Adrenal gland (tissue), 12 donors: ENCODE results near the gene INPP4B. TPM values are rescaled to one million over a fixed set of nuclear protein-coding genes. Genes with fewer than 3 reads are reported as not detected.
A peak's percentile ranks its signal among the peaks of the same experiment; 100 is the strongest.

Experiments
- DNase-seq, 7 donors: peaks; one replicate each; pipeline ENCODE4 v3.0.0-alpha.2; 2019 to 2020
- H3K27ac ChIP-seq, 5 donors: fragments of 200-600 bp; sonication (generic) in 4 of 5; 1 replicate in 3 of 5; 2 replicates in 2 of 5; pipeline versions ENCODE4 v1.5.1 to v1.8.0; 2016 to 2020; ENCODE audit warnings: mild to moderate bottlenecking in 1 of 5
- H3K27me3 ChIP-seq: fragments of 200-600 bp; 2 replicates; pipeline ENCODE4 v1.8.0; 2021
- H3K36me3 ChIP-seq, 2 donors: fragments of 200-600 bp; replicated peaks in 1 of 2; 1 replicate in 1 of 2; 2 replicates in 1 of 2; pipeline versions ENCODE4 v1.5.1 to v1.8.0; 2018 to 2022
- H3K4me1 ChIP-seq, 2 donors: fragments of 200-600 bp; replicated peaks in 1 of 2; 1 replicate in 1 of 2; 2 replicates in 1 of 2; pipeline versions ENCODE4 v1.5.1 to v1.8.0; 2018 to 2021
- H3K4me3 ChIP-seq, 4 donors: fragments of 200-600 bp; sonication (generic) in 3 of 4; one replicate each; pipeline ENCODE4 v1.5.1; 2016 to 2018
- H3K9me3 ChIP-seq, 3 donors: fragments of 200-600 bp; sonication (generic) in 1 of 3; replicated peaks in 1 of 3; 1 replicate in 2 of 3; 2 replicates in 1 of 3; pipeline versions ENCODE4 v1.5.1 to v1.8.0; 2016 to 2021
- POLR2A ChIP-seq, 2 donors: fragments of 450-650 bp; IDR thresholded peaks; one replicate each; pipeline ENCODE4 v1.6.1; 2017; ENCODE audit warnings: antibody characterized with exemption in 2 of 2, mild to moderate bottlenecking in 2 of 2, moderate library complexity in 1 of 2
- WGBS, 4 donors: extraction: QIAGEN DNeasy Blood & Tissue Kit in 2 of 4; methylation state at CpG; one replicate each; pipeline versions ENCODE4 v1.1.5 to v1.1.7; 2013 to 2017; 5-methylcytosine and 5-hydroxymethylcytosine counted together
- intact Hi-C, 2 donors: fragments of 100-400 bp; cut with DNase I; formaldehyde crosslinking; loops; one replicate each; pipeline versions ENCODE4 v1.14.1 to v1.15.0; 2022 to 2023
- polyA plus RNA-seq, 3 donors: library from polyadenylated mRNA; stranded (reverse); fragments of 200-250 nt in 2 of 3; fragments of 350-450 nt in 1 of 3; fragmentation: Illumina TruSeq in 1 of 3; extraction: RNeasy Lipid Tissue Mini Kit (QIAGEN cat#74804) in 1 of 3; gene quantifications; one replicate each; pipeline ENCODE4 v1.2.3, GENCODE V29; 2013 to 2014
- total RNA-seq, 9 donors: library from RNA; depleted of rRNA in 4 of 9; stranded (reverse); fragments of >200 nt in 4 of 9; fragments of 120-200 nt in 1 of 9; fragmentation: NEBNext Ultra II Directional in 1 of 9; extraction: Animal tissue kit (Norgen Biotek cat#: 25700) in 1 of 9; gene quantifications; one replicate each; pipeline versions ENCODE4 v1.1.0 to v1.2.4, GENCODE V29; 2013 to 2023
- TF ChIP-seq, protein P1 (sequence below), 6 experiments: fragments of 450-650 bp in 4 of 6; fragments of 200-600 bp in 2 of 6; sonication (generic) in 1 of 6; IDR thresholded peaks; 1 replicate in 5 of 6; 2 replicates in 1 of 6; pipeline versions ENCODE4 v1.5.1 to v1.8.0; 2016 to 2021; ENCODE audit warnings: antibody characterized with exemption in 6 of 6, mild to moderate bottlenecking in 2 of 6, moderate library complexity in 1 of 6
- donor health status: healthy with polysubstance abuse.
- donor health status: Bipolar disorder and iron deficiency.
- donor health status: DM: yes; HTN: yes; CAD: no.
- donor health status: DM: no; HTN: no; CAD: no.
- donor health status: DM: no; HTN: no; CAD: no.
- donor health status: DM: yes; HTN: yes; CAD: no.

INPP4B gene
- total and polyA plus RNA-seq, 12 donors: 2.2 to 21.6 (median 11.8) TPM

DNA sequence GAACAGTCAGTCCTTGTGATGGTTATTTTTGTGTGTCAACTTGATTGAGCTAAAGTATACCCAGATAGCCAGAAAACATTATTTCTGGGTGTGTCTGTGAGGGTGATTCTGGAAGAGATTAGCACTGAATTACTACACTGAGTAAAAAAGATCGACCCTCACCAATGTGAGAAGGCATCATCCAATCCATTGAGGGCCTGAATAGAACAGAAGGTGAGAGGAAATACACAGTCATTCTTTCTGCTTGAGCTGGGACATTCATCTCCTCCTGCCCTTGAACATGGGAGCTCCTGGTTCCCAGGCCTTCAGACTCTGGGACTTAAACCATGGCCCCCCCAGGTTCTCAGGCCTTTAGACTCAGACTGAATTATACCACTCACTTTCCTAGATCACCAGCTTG is 22.3 kb downstream of the INPP4B start:
- DNase-seq: no peak
- Histone ChIP-seq H3K27me3 (no peaks in the 10 kb centered on the region), H3K4me3 (no peak overlapping the region), H3K9me3 (no peaks in the 10 kb centered on the region), H3K27ac (no peak overlapping the region), H3K4me1 (no peaks in the 10 kb centered on the region), H3K36me3 (no peaks in the 10 kb centered on the region)
- 82 to 100% (median 93%) methylated on average over 1 of the region's 1 CpG for WGBS, 4 donors
- intact Hi-C loops: no loop called here
- no peak for TF ChIP-seq POLR2A (IDR thresholded peaks at IDR 0.05)
- TF ChIP-seq, protein P1, sequence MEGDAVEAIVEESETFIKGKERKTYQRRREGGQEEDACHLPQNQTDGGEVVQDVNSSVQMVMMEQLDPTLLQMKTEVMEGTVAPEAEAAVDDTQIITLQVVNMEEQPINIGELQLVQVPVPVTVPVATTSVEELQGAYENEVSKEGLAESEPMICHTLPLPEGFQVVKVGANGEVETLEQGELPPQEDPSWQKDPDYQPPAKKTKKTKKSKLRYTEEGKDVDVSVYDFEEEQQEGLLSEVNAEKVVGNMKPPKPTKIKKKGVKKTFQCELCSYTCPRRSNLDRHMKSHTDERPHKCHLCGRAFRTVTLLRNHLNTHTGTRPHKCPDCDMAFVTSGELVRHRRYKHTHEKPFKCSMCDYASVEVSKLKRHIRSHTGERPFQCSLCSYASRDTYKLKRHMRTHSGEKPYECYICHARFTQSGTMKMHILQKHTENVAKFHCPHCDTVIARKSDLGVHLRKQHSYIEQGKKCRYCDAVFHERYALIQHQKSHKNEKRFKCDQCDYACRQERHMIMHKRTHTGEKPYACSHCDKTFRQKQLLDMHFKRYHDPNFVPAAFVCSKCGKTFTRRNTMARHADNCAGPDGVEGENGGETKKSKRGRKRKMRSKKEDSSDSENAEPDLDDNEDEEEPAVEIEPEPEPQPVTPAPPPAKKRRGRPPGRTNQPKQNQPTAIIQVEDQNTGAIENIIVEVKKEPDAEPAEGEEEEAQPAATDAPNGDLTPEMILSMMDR (IDR thresholded peaks at IDR 0.05): no peak

DNA sequence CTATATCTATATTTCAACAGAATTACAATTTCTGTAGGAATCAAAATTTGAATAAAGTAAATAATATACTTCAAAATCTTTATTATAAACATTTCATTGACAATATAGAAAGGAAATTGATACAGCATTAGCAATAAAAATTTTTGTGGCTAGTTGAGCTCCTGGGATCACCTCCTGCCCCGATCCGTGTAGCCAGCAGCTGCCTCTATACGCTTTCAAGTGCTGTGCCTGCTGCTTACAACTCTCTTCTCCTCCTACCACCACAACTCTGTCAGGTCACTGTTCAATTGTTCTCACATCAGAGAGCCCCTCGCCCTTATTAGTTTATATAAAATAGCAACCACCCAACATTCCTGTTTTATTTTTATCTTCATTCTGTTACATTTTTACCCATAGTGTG is 27.6 kb downstream of the INPP4B start:
- Histone ChIP-seq H3K9me3 (no peaks in the 10 kb centered on the region), H3K27ac (no peak overlapping the region), H3K27me3 (no peaks in the 10 kb centered on the region), H3K36me3 (no peaks in the 10 kb centered on the region), H3K4me1 (no peaks in the 10 kb centered on the region), H3K4me3 (no peak overlapping the region)
- DNase-seq: no peak
- TF ChIP-seq, protein P1 (IDR thresholded peaks at IDR 0.05): no peak
- TF ChIP-seq POLR2A (IDR thresholded peaks at IDR 0.05): no peak
- intact Hi-C loops: no loop called here
- 82 to 90% (median 87%) methylated on average over 4 of the region's 4 CpGs for WGBS, 4 donors

DNA sequence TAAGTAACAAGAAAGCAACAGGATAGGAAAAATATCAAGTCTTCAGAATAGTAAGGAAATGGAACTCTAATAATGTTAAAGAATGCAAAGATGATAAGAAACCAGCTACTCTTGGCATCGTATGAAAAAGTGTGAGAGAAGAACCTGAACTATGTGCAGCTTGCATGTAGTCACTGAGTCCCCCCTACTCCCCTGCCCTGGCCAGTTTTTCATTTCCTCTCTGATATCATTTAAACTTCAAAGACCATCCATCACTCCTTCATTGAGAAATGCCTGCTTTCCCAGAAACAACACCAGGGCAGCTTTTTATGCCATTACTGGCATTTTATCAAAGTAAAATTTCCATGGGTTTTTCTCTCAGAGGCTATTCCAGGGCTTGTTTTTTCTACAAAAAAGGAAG is 28.1 kb downstream of the INPP4B start:
- H3K4me1 ChIP-seq: no peaks in the 10 kb centered on the region
- no peak for DNase-seq
- peak overlapping the region in 2 of 5 donors; percentile 13 to 43 for H3K27ac ChIP-seq
- 20 to 24% (median 23%) methylated on average over 1 of the region's 1 CpG for WGBS, 4 donors
- H3K4me3 ChIP-seq: no peak overlapping the region
- H3K27me3 ChIP-seq: no peaks in the 10 kb centered on the region
- H3K9me3 ChIP-seq: no peaks in the 10 kb centered on the region
- H3K36me3 ChIP-seq: no peaks in the 10 kb centered on the region
- intact Hi-C loops: no loop called here
- no peak for TF ChIP-seq POLR2A (IDR thresholded peaks at IDR 0.05)
- TF ChIP-seq, protein P1 (IDR thresholded peaks at IDR 0.05): no peak

GRCh38 chr4:142817442-142817841 is 28.7 kb downstream of the INPP4B start:
- WGBS, 4 donors: 41 to 50% (median 50%) methylated on average over 6 of the region's 6 CpGs
- no peak for TF ChIP-seq POLR2A (IDR thresholded peaks at IDR 0.05)
- TF ChIP-seq, protein P1 (IDR thresholded peaks at IDR 0.05): no peak

More at GRCh38 chr4:142817442-142817841, 28.7 kb downstream of the INPP4B start:
- DNase-seq: peak in 1 of 7 donors; percentile 22
- no peaks in the 10 kb centered on the region for H3K4me1 ChIP-seq
- no peaks in the 10 kb centered on the region for H3K27me3 ChIP-seq
- H3K4me3 ChIP-seq: no peak overlapping the region
- no peaks in the 10 kb centered on the region for H3K9me3 ChIP-seq
- intact Hi-C loops: no loop called here
- no peaks in the 10 kb centered on the region for H3K36me3 ChIP-seq
- H3K27ac ChIP-seq: peak overlapping the region in 2 of 5 donors; percentile 42 to 53
